ACHN (cell line): ENCODE results near the gene C12orf50.
"Not testable (repeated sequence)": the region's sequence is repeated elsewhere in the genome, so short reads cannot be mapped to it uniquely, and the experiment has no call there.

Experiments
- DNase-seq: peaks from one replicate; pipeline ENCODE4 v3.0.0-alpha.2; 2015
- in situ Hi-C: cut with HindIII; loops from 2 replicates; pipeline ENCODE4 v1.10.0; 2017; ENCODE audit warnings: low sequenced_read_pairs, low pct_ligation_motif_present, low pct_unique_long_range_greater_than_20kb

Gene C12orf50, protein sequence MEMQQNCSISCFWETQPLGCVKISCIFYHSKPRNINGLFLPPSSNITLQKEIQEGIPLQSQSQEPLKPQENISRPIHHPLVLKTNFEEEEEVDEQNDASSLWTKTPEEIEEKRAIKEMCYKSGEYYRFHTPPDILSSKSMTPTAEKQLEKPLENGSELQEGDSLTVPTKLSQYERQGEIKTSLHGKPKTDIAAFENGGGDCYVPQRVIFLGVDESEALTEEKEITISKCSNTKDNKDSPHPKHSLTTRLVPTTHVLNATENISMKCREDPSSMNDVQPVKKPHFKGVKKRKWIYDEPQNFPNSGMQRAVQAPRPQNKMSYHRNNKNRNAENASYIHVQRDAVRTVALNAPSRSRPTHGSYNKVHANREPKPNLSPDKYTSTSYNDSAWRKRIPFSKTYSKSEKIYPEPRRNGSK

GRCh38 chr12:88029093-88029665 is at the start of gene C12orf50:
Gene C12orf50 (minus strand): TSS chr12:88029401. CDS start chr12:88026962, 2,439 bp downstream.
- in situ Hi-C loops = no loop called here
- DNase-seq = no peak

DNA sequence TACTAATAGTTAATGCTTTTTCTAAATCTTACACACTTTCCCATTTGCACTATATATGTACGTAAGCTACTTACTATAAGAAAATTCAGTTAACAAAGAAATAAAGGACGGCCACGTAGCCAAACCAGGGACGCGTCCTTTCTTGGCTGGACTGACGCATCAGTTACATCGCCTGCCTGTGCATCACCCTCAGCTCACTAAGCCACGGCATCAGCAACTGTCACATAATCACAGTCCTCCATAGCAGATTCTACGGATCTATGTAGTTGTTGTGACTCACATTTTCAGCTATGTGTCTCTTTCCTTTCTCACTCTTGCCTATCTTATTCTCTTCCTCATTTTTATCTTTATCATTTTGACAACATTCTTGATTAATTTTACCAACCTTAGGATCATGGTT is 38.1 kb upstream of the C12orf50 start:
- in situ Hi-C loops = no loop called here
- no peak for DNase-seq

DNA sequence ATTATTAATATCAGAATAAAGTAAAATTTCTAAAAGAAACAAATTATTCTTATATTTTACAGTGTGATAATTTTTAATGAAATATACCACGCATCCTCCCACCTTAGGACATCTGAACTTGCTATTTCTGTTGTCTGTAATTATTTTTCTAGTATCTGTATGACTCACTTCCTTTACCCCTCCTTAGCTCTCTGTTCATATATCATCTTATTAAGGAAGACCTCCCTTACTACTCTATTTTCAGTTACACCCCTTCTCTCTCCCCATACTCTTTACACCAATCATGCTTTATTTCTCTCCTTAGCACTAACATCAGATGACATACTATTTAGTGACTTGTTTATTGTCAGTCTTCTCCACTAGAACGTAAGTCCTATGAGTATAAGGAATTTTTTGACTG is 34.2 kb upstream of the C12orf50 start:
- in situ Hi-C loops = no loop called here
- no peak for DNase-seq

DNA sequence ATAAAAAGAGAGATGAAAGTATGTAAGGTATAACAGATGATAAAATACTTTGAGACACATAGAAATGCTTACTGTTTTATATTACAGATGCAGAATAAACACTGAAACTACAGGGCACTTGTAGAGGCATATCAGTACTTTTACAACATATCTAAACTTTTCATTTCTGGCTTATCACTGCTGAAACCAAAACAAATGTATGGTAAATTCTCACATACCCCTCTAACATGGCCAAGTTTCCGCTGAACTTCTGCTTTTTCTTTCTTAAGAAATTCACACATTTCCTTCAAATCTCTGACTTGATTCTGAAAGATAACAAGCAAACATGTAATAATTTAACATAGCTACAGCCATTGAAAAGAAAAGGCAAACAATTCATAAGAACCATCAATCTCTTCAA is 33.3 kb upstream of the C12orf50 start:
- in situ Hi-C loops = no loop called here
- no peak for DNase-seq

DNA sequence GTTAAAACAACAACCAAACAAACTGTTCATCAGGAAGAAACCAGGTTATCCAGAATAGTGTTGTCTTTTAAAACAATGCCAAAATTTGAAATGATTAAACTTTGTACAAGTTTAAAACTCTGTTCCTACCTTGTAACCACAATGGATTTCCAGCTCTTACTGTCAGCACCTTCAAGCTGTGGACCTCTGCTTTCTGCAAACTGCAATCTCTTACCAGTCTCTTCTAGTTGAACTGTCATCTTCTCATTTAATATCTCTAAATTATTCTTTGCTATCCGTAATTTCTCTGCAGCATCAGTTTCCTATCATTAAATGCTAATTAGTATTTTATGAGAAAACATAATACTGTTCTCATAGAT is 29.5 kb upstream of the C12orf50 start:
- no peak for DNase-seq
- in situ Hi-C loops = no loop called here

DNA sequence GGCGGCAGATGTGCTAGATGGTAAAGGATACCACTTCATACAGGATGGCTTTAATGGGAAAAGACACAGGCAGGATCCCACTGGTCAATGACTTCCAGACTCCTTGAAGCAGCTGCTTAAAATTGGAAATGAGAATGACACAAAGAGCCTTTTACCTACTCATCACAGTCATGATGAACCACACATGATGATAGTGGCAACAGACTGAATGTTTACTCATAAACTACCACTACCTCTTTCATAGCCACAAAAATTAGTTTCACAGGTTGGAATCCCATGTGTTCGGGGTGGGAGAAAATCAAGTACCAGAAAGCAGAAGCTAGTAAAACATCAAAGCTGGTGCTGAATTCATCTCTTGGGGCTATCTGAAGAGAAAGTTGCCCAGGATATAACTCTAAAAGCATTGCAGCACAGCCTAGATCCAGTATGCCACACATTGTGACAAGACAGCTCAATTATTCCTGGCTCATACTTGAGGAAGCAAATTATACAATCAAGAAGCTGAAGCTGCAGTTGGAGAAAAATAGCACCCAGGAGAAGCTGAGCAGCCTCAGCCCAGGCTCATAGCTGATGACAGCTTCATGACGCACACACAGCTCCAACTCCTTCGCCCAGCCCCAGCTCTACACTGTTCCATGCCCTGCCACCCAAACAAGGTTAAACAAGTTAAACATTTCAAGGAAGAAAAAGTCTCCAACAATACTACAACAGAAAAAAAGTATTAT is 29.0 kb upstream of the C12orf50 start:
- in situ Hi-C loops = no loop called here
- no peak for DNase-seq

GRCh38 chr12:88056571-88056970 is 27.4 kb upstream of the C12orf50 start:
- no peak for DNase-seq
- in situ Hi-C loops = no loop called here

DNA sequence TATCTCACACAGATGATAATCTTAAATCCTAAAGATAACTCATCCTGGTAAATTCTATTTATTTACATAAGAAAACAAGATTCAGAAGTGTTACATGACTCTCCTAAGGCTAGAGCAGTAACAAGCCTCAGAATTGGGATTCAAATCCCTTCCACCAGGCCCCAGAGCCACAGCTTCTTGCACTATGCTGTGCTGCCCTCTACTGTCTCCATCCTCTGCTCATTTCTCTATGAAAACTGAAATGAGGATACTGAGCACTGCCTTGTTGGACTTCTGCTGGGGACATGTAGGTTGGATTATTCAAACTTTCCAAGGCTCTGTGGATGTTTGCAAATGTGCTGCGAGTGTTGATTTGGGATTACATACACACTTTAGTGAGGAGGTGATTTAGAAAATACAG is 23.5 kb upstream of the C12orf50 start:
- in situ Hi-C loops = no loop called here
- DNase-seq = peak; percentile 67

DNA sequence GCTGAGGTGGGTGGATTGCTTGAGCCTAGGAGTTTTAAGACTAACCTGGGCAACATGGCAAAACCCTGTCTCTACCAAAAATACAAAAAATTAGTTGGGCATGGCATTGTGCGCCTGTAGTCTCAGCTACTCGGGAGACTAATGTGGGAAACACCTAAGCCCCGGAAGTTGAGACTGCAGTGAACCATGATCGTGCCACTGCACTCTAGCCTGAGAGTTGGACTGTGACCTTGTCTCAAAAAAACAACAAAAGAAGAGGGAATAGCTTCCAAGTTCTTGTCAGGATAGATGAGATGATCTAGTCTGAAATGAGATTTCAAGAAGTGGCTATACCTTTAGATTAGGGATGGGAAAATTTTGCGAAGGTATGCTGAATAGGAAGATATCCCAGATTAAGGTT is 14.8 kb upstream of the C12orf50 start:
- DNase-seq = no peak
- in situ Hi-C loops = no loop called here

DNA sequence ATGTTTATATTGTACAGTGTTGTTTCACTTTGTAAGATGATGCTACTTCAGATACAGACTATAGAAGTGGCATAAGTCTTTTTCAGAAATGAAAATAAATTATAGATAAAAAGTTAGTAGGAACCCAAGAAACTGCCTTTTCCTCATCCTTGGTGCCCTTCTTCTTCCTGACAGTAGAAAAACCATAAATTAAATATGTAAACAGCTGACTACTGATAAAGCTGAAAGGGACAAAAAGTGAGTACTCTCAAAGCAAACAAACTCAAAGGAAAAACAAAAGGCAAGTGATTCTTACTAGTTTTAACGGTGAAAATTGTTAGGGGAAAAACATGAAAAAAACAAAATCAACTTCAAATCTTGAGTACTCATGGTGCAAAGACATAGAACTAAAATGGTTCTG is 8.6 kb upstream of the C12orf50 start:
- DNase-seq = no peak
- in situ Hi-C loops = no loop called here

DNA sequence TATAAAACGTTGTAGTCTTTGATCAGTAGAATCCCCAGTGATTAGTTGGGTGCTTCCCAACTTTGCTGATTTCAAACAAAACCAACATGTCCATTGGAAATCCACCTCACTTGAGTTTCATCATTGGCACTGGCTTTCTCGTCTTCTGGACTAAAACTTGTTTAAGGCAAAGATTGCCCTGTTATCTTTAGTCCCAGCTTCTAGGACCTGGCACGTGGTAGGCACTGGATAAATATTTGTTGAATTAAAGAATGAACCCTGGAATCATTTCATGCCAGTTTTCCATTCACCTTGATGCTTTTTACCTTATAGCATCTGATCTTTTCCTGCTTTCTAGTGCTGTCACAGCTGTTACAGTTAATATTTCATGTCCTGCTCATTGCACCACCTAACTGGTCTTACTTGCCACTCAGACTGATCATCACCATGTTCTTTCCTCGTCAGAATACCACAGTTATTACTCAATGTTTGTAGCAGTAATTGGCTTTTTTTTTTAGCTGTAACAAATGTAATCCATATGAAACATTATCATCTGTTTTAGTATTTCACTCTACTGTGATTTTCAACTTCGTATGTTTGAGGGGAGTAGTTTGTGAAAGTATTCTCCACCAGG is 7.3 kb upstream of the C12orf50 start:
- no peak for DNase-seq
- in situ Hi-C loops = no loop called here

- in situ Hi-C loops = no loop called here
These were observed 6.7 kb upstream of the C12orf50 start for GRCh38 chr12:88035907-88036289.

DNA sequence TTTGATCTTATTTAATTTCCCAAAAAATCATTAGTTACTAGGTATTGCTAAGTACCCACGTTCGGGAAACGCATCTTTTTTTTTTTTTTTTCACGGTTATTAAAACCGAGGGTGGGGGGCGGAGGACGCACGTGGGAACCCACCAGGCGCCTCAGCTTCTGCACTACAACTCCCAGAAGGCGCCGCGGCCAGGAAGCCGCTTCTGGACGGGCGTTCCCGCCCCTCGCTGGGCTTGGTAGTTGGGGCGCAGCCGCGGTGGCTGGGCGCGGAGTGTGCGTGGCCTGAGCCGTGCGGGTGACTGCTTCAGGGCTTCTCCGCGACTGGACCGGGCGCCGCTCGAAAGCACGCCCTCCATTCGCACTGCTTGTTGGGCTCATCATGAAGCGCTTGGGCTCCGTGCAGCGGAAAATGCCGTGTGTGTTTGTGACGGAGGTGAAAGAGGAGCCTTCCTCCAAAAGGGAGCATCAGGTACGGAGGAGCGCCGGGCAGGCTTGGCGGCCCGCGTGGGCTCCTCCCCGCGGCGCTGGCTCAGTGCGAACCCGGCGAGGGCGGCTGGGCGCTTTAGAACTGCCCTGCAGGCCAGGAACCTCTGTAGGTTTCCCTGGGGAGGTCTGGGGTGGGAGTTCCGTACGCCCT is 6.2 kb upstream of the C12orf50 start:
- in situ Hi-C loops = no loop called here
- DNase-seq = peak; percentile 96

More at GRCh38 chr12:88035907-88036289, 6.7 kb upstream of the C12orf50 start:
- DNase-seq = no peak

DNA sequence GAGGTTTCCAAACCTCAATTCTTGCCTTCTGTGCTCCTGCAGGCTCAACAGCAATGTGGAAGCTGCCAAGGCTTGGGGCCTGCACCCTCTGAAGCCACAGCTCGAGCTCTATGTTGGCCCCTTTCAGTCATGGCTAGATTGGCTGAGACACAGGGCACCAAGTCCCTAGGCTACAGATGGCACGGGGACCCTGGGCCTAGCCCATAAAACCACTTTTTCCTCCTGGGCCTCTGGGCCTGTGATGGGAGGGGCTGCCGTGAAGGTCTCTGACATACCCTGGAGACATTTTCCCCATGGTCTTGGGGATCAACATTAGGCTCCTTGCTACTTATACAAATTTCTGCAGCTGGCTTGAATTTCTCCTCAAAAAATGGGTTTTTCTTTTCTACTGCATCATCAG is 2.0 kb upstream of the C12orf50 start:
- DNase-seq, in situ Hi-C loops: not testable (repeated sequence)

DNA sequence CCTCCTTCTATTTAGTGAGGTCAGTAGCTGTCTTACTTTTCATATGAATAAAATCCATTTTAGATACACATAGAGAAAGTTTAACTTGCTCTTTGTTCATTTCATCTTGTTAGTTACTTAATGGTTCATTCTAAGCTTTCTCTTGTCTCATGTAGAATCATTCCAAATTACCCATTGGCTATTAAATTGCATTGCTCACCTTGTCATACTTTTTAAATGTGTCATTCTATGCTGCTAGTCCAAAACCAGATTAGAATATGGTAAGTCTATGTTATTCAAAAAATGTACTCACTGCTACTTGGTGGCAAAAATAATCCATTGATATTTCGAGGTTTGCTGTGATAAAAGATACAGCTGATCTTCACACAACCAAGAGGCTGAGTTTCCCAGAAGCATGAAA is 3.0 kb downstream of the C12orf50 start:
- in situ Hi-C loops = no loop called here
- no peak for DNase-seq

DNA sequence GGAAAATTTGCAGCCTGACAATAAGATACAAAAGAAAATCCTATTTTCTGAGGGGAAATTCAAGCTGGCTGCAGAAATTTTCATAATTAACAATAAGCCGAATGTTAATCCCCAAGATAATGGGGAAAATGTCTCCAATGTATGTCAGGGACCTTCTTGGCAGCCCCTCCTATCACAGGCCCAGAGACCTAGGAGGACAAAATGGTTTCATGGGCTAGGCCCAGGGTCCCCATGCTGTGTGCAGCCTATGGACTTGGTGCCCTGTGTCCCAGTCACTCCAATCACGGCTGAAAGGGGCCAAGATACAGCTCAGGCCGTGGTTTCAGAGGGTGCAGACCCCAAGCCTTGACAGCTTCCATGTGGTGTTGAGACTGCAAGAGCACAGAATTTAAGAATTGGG is 11.2 kb downstream of the C12orf50 start:
- in situ Hi-C loops = no loop called here
- no peak for DNase-seq

- DNase-seq = no peak
- in situ Hi-C loops = no loop called here
These were observed 13.4 kb downstream of the C12orf50 start for GRCh38 chr12:88015825-88016224.

GRCh38 chr12:88011755-88012154 is 17.4 kb downstream of the C12orf50 start:
- in situ Hi-C loops = no loop called here
- DNase-seq = no peak

DNA sequence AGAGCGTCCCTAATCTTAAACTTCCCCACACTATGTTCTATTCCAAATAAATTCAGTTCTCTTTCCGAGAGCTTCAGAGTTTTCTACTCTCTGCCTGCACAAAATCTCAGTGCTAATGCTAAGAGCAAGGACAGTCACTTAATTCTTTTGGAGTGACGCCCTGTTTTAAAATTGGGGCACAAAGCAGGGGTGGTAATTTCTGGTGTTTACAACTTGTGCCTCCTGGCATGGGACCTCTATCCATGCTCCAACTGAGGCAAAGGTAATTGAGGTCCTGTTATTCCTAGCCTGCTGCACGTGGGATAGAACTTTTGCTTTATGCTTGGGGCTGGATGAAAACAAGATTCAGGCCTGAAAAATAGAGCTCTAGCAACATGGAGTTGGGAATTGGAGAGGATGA is 22.9 kb downstream of the C12orf50 start:
- in situ Hi-C loops = no loop called here
- DNase-seq = no peak
